Measurements from ENCODE around the gene ADISSP. TPM values are rescaled to one million over a fixed set of nuclear protein-coding genes. Genes with fewer than 3 reads are reported as not detected.
"Not testable (repeated sequence)": the region's sequence is repeated elsewhere in the genome, so short reads cannot be mapped to it uniquely, and the experiment has no call there.

The ADISSP gene
- total RNA-seq, 1 donor from 2014 or later = 24.9 TPM

DNA sequence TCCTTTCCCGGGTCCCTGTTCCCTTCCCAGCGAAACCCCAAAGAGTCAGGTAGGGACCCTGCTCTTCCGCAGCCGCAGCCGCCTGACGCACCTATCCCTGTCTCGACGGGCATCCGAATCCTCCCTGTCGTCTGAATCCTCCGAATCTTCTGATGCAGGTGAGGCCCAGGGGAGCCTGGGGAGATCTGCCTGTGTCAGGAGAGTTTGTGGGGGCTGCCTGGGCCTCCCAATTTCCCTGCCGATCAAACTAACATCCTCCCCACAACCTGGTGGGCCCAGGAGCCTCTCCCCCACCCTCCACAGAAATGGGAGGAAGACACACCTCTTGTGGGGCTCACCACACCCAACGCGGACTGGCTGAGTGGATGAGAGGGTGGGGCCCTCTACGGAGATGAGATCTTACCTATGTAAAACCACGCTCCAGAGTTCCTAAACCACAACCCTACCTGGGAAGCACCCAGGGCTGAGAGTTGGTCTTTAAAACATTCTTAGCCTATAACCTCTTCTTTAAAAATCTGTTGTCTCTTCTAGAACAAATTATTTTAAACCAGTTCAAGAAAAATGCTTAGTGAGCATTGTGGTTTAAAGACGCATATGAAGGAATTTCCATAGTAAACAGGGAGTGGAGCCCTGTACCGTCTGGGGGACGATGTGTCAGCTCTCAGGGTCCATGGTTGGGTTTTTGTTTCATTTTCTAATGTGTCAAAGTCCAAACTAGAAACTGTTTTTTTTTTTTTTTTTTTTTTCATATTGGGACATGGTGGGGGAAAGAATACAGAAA is 30.2 kb upstream of the ADISSP start:
- Mint-ChIP-seq H3K4me1 (peaks cover 44% of the 10 kb centered on the region), H3K4me3 (peak overlapping the region; percentile 69), H3K27ac (peak overlapping the region; percentile 76), H3K9me3 (no peaks in the 10 kb centered on the region), H3K27me3 (ENCODE audit: low read depth) (no peaks in the 10 kb centered on the region), H3K36me3 (peaks cover 11% of the 10 kb centered on the region)
- no peak for TF ChIP-seq CTCF (IDR thresholded peaks at IDR 0.05; ENCODE audit: unreplicated experiment)
- DNase-seq (ENCODE audit: low spot score in 2 of 2, unreplicated experiment in 2 of 2) = no peak

GRCh38 chr20:3797226-3797545 is 29.6 kb upstream of the ADISSP start:
- peak overlapping the region; percentile 69 for H3K4me3 Mint-ChIP-seq
- H3K27ac Mint-ChIP-seq = peak overlapping the region; percentile 76
- H3K4me1 Mint-ChIP-seq = peaks cover 44% of the 10 kb centered on the region
- H3K9me3 Mint-ChIP-seq = no peaks in the 10 kb centered on the region
- DNase-seq (ENCODE audit: low spot score in 2 of 2, unreplicated experiment in 2 of 2) = no peak
- no peak for TF ChIP-seq CTCF (IDR thresholded peaks at IDR 0.05; ENCODE audit: unreplicated experiment)
- H3K27me3 Mint-ChIP-seq (ENCODE audit: low read depth) = no peaks in the 10 kb centered on the region
- H3K36me3 Mint-ChIP-seq = peaks cover 6% of the 10 kb centered on the region

DNA sequence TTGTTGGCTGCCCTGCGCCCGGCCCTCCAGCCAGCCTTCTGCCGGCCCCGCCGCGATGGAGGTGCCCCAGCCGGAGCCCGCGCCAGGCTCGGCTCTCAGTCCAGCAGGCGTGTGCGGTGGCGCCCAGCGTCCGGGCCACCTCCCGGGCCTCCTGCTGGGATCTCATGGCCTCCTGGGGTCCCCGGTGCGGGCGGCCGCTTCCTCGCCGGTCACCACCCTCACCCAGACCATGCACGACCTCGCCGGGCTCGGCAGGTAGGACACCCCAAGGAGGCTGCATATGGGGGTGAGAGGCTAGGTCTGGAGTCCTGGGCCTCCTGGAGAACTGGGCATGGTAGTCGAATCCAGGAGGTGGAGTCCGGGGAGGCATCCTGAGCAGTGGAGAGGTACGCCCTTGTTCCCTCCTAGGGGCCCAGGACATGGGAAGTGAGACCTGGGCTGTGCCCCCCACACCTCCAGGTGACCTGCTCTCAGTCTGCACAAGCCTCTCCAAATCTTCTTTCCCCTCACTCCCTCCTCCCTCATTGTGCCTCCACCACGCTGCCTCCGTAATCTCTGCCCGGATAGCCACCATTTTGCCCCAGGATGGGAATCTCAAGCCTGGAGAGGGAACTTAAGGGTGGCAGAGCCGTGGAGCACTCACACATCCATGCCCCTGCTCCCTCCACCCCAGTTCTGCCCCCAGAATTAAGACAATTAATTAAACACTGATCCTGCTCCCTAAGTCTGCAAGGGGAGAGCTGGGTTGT is 29.1 kb upstream of the ADISSP start:
- Mint-ChIP-seq H3K4me3 (peak overlapping the region; percentile 69), H3K4me1 (peaks cover 44% of the 10 kb centered on the region), H3K27ac (no peak overlapping the region), H3K27me3 (ENCODE audit: low read depth) (no peaks in the 10 kb centered on the region), H3K9me3 (no peaks in the 10 kb centered on the region), H3K36me3 (peaks cover 6% of the 10 kb centered on the region)
- no peak for TF ChIP-seq CTCF (IDR thresholded peaks at IDR 0.05; ENCODE audit: unreplicated experiment)
- no peak for DNase-seq (ENCODE audit: low spot score in 2 of 2, unreplicated experiment in 2 of 2)

DNA sequence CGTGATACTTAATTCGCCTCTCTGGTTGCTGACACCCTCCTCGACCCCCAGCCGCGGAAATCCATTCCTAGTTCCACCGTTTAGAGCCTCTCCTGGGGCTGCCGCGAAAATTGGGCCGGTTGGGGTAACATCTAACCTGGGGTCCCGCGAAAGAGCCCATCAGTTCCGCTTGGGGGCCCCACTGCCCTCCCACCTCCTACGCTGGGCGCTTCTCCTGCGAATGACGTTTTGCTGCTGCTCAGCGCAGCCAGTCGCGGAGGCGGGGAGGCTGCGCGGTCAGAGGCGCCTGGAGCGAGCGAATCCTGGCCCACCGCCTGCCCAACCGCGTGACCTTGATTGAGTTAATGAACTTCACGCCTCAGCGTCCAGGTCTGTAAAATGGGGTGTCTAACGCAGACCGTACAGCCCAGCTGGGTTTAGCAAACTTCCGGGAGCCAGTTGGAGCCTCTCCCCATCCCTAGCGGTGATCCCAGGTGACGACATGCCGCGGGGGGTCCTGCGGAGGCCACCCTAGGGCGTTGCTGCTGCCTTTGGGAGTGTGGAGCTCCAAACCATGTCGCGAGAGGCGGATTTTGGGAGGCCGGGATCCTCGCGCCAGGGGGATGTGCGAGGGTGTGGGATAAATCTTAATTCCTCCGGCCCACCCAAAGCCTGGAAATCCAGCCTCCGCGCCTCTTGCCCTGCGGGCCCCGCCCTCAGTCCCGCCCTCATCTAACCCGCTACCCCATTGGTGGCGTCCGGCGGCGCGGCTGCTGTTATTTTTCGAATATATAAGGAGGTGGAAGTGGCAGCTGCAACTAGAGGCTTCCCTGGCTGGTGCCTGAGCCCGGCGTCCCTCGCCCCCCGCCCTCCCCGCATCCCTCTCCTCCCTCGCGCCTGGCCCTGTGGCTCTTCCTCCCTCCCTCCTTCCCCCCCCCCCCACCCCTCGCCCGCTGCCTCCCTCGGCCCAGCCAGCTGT is 28.2 kb upstream of the ADISSP start, which contains the start of gene CDC25B:
CDC25B (plus strand) TSS at position 800 of the 958 bp plus-strand sequence. CDS start 222 bp downstream, outside the sequence.
- DNase-seq (ENCODE audit: low spot score in 2 of 2, unreplicated experiment in 2 of 2) = peak; percentile 74 to 86
- peaks cover 3% of the 10 kb centered on the region for H3K36me3 Mint-ChIP-seq
- H3K4me1 Mint-ChIP-seq = peaks cover 44% of the 10 kb centered on the region
- H3K9me3 Mint-ChIP-seq = no peaks in the 10 kb centered on the region
- peak within 1 kb of the TSS; percentile 66 for H3K27ac Mint-ChIP-seq
- no peaks in the 10 kb centered on the region for H3K27me3 Mint-ChIP-seq (ENCODE audit: low read depth)
- peak within 1 kb of the TSS; percentile 82 for H3K4me3 Mint-ChIP-seq
- peak; percentile 48 for TF ChIP-seq CTCF (IDR thresholded peaks at IDR 0.05; ENCODE audit: unreplicated experiment)

DNA sequence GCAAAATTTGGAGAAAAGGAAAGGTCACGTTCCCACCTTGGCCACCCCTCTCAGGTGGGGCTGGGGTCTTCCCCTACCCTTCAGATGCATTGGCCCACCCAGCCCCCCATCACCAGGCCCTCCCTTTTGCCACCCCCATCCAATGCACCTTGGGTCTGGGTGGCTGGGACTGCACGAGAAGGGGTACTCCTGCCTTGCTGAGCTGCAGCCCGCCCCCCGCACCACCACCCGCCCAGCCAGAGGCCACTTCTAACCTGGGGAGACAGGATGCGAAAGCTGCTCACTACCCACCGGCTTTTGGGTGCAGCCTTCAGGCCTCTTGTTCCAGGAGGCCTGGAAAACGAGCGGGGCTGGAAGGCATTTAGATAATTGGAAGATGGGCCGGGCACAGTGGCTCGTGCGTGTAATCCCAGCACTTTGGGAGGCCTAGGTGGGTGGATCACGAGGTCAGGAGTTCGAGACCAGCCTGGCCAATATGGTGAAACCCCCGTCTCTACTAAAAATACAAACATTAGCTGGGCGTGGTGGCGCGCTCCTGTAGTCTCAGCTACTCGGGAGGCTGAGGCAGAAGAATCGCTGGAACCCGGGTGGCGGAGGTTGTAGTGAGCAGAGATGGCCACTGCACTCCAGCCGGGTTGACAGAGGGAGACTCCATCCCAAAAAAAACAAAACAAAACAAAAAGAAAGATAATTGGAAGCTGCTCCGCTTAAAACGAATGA is 27.3 kb upstream of the ADISSP start:
- peak overlapping the region; percentile 82 for H3K4me3 Mint-ChIP-seq
- no peaks in the 10 kb centered on the region for H3K36me3 Mint-ChIP-seq
- H3K9me3 Mint-ChIP-seq = no peaks in the 10 kb centered on the region
- peaks cover 36% of the 10 kb centered on the region for H3K4me1 Mint-ChIP-seq
- H3K27me3 Mint-ChIP-seq (ENCODE audit: low read depth) = no peaks in the 10 kb centered on the region
- DNase-seq (ENCODE audit: low spot score in 2 of 2, unreplicated experiment in 2 of 2) = no peak
- H3K27ac Mint-ChIP-seq = no peak overlapping the region
- TF ChIP-seq CTCF (IDR thresholded peaks at IDR 0.05; ENCODE audit: unreplicated experiment) = no peak

GRCh38 chr20:3794168-3794567 is 26.6 kb upstream of the ADISSP start:
- H3K4me3 Mint-ChIP-seq; DNase-seq (ENCODE audit: low spot score in 2 of 2, unreplicated experiment in 2 of 2); H3K27me3 Mint-ChIP-seq (ENCODE audit: low read depth); H3K36me3 Mint-ChIP-seq; H3K27ac Mint-ChIP-seq; H3K9me3 Mint-ChIP-seq: not testable (repeated sequence)
- H3K4me1 Mint-ChIP-seq = peaks cover 29% of the 10 kb centered on the region

DNA sequence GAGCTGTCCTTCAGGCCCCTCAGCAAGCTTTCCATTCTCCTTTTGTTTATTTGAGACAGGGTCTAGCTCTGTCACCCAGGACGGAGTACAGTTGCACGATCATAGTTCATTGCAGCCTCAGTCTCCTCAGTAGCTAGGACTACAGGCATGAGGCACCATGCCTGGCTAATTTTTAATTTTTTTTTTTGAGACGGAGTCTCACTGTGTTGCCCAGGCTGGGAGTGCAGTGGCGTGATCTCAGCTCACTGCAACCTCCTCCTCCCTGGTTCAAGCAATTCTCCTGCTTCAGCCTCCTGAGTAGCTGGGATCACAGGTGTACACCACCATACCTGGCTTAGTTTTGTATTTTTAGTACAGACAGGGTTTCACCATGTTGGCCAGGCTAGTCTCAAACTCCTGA is 21.6 kb upstream of the ADISSP start:
- not testable (repeated sequence) for H3K27ac Mint-ChIP-seq; H3K4me3 Mint-ChIP-seq; H3K9me3 Mint-ChIP-seq; H3K36me3 Mint-ChIP-seq; H3K27me3 Mint-ChIP-seq (ENCODE audit: low read depth); DNase-seq (ENCODE audit: low spot score in 2 of 2, unreplicated experiment in 2 of 2)
- peaks cover 12% of the 10 kb centered on the region for H3K4me1 Mint-ChIP-seq
